Measurements from ENCODE around the gene CDC42SE2. TPM values are rescaled to one million over a fixed set of nuclear protein-coding genes. Genes with fewer than 3 reads are reported as not detected.

Gene CDC42SE2
- total and polyA plus RNA-seq, 2 experiments from 2014 or later: 24.2 to 36.2 TPM

GRCh38 chr5:131224387-131225201 lies 39.3 kb upstream of the CDC42SE2 start (continued):
- TF ChIP-seq ZNF114 (CRISPR knock-in tag; IDR thresholded peaks at IDR 0.05) (no peak), NANOG (IDR thresholded peaks at IDR 0.05; ENCODE audit: borderline replicate concordance) (no peak), CREB1 (CRISPR knock-in tag; IDR thresholded peaks at IDR 0.05; ENCODE audit: low read depth) (no peak), CTCF (conservative IDR thresholded peaks at IDR 0.05; ENCODE audit: low read depth in 2 of 2) (no peak), ZNF331 (CRISPR knock-in tag; IDR thresholded peaks at IDR 0.05; ENCODE audit: low read depth) (no peak), JUNB (IDR thresholded peaks at IDR 0.05; ENCODE audit: unreplicated experiment) (no peak)

DNA sequence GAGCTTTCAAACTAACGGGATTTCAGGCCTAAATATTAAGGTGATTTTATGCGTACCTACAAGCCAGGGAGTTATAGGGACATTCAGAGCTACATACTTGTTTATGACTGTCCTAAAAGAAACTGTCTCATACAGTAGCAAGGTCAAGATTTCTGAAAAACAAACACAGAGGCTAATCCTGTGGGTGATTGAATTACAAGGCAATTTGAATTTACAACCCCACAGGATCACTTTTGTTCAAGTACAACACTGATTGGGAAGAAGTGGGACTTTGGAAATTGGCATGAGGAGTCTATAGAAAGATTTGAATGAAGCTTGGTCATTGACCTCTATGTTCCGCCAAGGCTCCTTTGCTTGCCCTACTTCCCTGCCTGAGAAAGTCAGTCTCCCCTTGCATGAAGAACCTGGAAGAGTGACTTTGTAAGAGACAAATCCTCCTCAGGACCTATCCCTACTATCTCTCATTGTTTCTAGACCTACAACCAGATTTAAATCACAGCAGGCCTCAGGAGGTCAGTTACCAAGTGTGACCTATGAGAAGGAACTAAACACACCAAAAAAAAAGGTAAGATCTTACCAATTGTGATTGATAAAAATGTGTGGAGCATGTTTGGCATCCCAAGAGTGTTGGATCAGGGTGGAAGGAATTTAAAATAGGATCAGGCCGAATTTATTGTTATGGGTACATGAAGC lies 38.4 kb upstream of the CDC42SE2 start:
- Mint-ChIP-seq H3K27me3 (ENCODE audit: insufficient read depth, low read depth, poor library complexity) (no peaks in the 10 kb centered on the region), H3K27ac (no peak overlapping the region), H3K36me3 (ENCODE audit: low read depth) (no peaks in the 10 kb centered on the region), H3K4me1 (peaks cover 5% of the 10 kb centered on the region; the same call in 1 of the 3 replicates), H3K4me3 (no peak overlapping the region), H3K9me3 (no peaks in the 10 kb centered on the region)
- Histone ChIP-seq H2AFZ (no peak overlapping the region), H3K4me3 (no peak overlapping the region), H3K4me1 (ENCODE audit: insufficient read depth) (no peaks in the 10 kb centered on the region), H3F3A (replicated peaks; ENCODE audit: low read depth) (no peaks in the 10 kb centered on the region), H3K27ac (ENCODE audit: low read depth) (no peak overlapping the region), H3K9me2 (ENCODE audit: insufficient read depth) (no peaks in the 10 kb centered on the region), H3K36me3 (ENCODE audit: insufficient read depth) (no peaks in the 10 kb centered on the region), H3K27me3 (ENCODE audit: insufficient read depth) (no peaks in the 10 kb centered on the region), H3K4me2 (no peak overlapping the region), H3K79me2 (replicated peaks; ENCODE audit: insufficient read depth) (no peaks in the 10 kb centered on the region), H4K20me1 (replicated peaks; ENCODE audit: insufficient read depth) (no peaks in the 10 kb centered on the region)
- ATAC-seq: no peak
- DNase-seq (ENCODE audit: low spot score): no peak
- TF ChIP-seq CREB1 (CRISPR knock-in tag; IDR thresholded peaks at IDR 0.05; ENCODE audit: low read depth) (no peak), EZH2phosphoT487 (IDR thresholded peaks at IDR 0.05; ENCODE audit: unreplicated experiment) (no peak), CTCF (conservative IDR thresholded peaks at IDR 0.05; ENCODE audit: low read depth in 2 of 2) (no peak), POLR2AphosphoS5 (IDR thresholded peaks at IDR 0.05; ENCODE audit: low read depth) (no peak), JUNB (IDR thresholded peaks at IDR 0.05; ENCODE audit: unreplicated experiment) (no peak), ZNF331 (CRISPR knock-in tag; IDR thresholded peaks at IDR 0.05; ENCODE audit: low read depth) (no peak), NANOG (IDR thresholded peaks at IDR 0.05; ENCODE audit: borderline replicate concordance) (no peak), EZH2 (IDR thresholded peaks at IDR 0.05; ENCODE audit: low read depth, unreplicated experiment) (no peak), ZNF114 (CRISPR knock-in tag; IDR thresholded peaks at IDR 0.05) (no peak)
- TF ChIP-seq, protein P1, sequence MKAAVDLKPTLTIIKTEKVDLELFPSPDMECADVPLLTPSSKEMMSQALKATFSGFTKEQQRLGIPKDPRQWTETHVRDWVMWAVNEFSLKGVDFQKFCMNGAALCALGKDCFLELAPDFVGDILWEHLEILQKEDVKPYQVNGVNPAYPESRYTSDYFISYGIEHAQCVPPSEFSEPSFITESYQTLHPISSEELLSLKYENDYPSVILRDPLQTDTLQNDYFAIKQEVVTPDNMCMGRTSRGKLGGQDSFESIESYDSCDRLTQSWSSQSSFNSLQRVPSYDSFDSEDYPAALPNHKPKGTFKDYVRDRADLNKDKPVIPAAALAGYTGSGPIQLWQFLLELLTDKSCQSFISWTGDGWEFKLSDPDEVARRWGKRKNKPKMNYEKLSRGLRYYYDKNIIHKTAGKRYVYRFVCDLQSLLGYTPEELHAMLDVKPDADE (IDR thresholded peaks at IDR 0.05): no peak
- TF ChIP-seq, protein P2, sequence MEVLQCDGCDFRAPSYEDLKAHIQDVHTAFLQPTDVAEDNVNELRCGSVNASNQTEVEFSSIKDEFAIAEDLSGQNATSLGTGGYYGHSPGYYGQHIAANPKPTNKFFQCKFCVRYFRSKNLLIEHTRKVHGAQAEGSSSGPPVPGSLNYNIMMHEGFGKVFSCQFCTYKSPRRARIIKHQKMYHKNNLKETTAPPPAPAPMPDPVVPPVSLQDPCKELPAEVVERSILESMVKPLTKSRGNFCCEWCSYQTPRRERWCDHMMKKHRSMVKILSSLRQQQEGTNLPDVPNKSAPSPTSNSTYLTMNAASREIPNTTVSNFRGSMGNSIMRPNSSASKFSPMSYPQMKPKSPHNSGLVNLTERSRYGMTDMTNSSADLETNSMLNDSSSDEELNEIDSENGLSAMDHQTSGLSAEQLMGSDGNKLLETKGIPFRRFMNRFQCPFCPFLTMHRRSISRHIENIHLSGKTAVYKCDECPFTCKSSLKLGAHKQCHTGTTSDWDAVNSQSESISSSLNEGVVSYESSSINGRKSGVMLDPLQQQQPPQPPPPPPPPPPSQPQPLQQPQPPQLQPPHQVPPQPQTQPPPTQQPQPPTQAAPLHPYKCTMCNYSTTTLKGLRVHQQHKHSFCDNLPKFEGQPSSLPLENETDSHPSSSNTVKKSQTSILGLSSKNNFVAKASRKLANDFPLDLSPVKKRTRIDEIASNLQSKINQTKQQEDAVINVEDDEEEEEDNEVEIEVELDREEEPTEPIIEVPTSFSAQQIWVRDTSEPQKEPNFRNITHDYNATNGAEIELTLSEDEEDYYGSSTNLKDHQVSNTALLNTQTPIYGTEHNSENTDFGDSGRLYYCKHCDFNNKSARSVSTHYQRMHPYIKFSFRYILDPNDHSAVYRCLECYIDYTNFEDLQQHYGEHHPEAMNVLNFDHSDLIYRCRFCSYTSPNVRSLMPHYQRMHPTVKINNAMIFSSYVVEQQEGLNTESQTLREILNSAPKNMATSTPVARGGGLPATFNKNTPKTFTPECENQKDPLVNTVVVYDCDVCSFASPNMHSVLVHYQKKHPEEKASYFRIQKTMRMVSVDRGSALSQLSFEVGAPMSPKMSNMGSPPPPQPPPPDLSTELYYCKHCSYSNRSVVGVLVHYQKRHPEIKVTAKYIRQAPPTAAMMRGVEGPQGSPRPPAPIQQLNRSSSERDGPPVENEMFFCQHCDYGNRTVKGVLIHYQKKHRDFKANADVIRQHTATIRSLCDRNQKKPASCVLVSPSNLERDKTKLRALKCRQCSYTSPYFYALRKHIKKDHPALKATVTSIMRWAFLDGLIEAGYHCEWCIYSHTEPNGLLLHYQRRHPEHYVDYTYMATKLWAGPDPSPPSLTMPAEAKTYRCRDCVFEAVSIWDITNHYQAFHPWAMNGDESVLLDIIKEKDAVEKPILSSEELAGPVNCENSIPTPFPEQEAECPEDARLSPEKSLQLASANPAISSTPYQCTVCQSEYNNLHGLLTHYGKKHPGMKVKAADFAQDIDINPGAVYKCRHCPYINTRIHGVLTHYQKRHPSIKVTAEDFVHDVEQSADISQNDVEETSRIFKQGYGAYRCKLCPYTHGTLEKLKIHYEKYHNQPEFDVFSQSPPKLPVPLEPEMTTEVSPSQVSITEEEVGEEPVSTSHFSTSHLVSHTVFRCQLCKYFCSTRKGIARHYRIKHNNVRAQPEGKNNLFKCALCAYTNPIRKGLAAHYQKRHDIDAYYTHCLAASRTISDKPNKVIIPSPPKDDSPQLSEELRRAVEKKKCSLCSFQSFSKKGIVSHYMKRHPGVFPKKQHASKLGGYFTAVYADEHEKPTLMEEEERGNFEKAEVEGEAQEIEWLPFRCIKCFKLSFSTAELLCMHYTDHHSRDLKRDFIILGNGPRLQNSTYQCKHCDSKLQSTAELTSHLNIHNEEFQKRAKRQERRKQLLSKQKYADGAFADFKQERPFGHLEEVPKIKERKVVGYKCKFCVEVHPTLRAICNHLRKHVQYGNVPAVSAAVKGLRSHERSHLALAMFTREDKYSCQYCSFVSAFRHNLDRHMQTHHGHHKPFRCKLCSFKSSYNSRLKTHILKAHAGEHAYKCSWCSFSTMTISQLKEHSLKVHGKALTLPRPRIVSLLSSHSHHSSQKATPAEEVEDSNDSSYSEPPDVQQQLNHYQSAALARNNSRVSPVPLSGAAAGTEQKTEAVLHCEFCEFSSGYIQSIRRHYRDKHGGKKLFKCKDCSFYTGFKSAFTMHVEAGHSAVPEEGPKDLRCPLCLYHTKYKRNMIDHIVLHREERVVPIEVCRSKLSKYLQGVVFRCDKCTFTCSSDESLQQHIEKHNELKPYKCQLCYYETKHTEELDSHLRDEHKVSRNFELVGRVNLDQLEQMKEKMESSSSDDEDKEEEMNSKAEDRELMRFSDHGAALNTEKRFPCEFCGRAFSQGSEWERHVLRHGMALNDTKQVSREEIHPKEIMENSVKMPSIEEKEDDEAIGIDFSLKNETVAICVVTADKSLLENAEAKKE (CRISPR knock-in tag; IDR thresholded peaks at IDR 0.05): no peak
